ENCODE results near the gene CHRNA5.
A peak's percentile ranks its signal among the peaks of the same experiment; 100 is the strongest.
"Not testable (repeated sequence)": the region's sequence is repeated elsewhere in the genome, so short reads cannot be mapped to it uniquely, and the experiment has no call there.

Gene CHRNA5

DNA sequence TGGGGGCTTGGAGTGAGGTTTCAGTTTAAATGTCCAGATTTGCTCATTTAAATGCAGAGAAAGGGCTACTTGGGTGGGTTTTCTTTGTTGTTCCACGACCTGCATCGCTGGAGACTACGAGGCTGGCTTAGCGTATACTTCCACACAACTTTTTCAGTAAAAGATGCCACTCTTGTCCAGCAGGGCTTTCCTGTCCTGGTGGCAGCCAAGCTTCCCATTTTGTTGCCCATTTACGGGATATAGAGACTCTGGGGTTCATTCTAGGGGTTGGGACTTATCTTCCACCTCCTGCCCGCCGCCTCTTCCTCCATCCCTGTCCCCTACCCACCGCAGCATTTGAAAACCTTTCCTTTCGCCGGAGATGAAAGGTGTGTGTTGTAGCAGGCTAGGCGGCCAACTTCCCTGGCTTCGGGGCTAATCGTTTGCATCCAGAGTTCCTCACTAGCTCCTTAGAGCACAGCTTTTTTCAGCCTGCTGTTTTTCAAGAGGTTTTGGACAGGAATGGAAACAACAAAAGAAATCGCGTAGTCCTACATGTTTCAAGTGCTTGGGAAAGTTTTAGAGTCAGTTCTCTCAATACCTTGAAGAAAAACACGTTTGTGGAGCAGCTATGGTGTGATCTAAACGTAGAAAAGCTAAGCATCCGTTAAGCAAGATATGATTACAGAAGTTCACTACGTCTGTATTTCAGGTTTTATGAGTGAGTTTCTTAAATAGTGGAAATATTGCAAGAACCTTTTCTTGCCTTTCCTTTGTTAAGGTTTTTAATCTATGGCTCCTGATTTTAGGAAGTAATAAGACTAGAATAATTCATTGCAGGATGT lies 843 bp downstream of the CHRNA5 start:
- peak; percentile 82 for DNase-seq

DNA sequence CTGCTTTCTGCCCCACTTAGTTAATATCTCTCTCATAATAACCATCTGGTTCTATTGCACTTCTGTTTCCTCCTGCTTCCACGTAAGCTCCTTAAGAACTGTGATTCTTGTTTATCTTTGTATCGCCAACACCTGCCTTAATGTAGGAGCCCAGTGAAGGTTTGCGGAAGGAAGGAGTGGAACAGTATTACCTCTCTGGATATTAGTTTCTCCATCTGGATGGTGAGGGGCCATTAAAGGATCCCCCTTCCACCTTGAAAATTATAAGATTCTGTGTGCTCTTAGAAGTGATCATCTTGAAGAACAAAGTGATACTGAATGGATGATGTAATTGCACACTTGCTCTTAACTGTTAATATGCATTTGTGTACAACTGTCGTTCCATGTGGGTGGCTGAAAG lies 2.2 kb downstream of the CHRNA5 start:
- DNase-seq: no peak

DNA sequence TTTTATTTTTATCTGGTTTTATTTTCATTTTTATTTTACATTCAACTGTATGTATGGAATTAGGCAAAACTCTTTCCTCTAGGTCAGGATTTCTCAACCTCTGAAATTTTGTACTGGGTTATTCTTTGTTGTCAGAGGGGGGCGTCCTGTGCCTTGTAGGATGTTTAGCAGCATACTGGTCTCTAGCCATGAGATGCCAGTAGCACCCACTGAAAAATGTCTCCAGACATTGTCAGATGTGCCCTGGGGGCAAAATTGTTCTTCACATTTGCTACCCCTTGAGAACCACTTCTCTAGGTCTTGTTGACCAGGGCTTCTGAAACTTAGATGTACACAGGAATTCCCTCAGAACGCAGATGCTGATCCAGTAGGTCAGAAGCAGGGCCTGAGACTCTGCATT lies 5.4 kb downstream of the CHRNA5 start:
- no peak for DNase-seq

DNA sequence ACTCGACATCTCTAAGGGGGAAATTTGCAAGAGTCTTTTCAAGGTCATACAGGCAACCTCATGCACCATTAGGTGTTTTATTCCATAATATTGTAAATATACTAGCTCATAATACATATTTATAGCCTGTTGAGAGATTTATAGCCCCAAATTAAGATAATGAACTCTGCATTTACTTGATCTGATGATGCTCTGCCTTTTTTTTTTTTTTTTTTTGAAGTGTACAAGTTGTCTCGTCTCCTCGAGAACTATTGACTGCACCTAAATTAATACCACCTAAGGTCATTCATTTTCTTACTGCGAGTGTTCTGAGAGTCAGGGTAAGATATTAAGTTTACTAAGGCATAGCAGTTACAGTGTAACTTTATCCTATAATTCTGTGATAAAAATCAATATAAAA lies 6.1 kb downstream of the CHRNA5 start:
- no peak for DNase-seq

DNA sequence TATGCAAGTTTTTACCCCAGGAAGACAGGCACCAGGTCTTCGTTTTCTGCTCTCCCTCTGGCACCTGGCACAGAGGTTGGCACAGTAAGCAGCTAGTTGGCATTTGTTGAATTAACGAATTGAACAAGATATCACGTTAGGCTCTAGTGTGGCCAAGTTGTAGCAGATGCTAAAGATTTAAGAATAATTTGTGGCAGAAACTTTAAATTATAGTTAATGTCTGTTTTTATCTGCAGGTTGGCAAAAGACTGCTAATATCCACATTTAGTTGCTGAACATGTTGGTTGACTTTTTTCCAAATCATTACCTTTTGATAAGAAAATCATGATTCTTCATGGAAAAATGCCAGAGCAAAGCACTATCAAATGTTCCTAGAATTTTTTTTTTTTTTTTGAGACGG lies 8.1 kb downstream of the CHRNA5 start:
- no peak for DNase-seq

DNA sequence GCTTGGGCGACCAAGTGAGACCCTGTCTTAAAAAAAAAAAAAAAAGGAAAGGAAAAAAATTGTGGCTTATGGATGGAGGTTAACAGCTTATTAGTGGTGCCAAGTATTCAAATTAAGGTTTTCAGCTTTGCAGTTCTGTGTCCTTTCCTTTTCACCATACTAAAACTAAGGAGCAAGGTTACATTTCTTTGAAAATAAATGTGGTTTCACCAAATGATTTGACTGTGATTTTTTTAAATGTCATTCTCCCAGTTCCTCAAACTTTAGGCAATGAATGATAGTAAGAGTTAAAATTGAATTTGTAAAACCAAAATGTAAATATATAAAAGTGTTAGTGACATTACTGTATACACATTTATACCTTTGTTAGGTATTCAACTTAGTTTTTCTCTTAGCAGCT lies 9.6 kb downstream of the CHRNA5 start:
- DNase-seq: no peak

DNA sequence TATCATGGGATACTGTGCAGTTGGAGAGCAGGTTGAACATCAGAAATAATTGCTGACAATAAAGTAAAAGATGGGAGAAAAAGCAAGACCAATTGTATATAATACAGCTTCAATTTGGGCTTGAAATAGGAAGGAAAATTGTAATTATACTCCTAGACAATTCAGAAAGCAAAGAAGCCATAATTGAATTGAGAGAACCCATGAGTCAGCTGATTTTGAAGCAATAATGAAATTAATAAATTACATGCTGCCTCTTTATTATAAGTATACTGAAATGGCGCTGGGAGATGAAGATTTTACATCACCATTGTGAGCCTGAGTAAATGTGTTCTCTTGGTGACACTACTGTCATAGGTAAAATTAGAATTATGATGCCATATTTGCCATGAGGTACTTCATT lies 32.3 kb downstream of the CHRNA5 start:
- no peak for DNase-seq

DNA sequence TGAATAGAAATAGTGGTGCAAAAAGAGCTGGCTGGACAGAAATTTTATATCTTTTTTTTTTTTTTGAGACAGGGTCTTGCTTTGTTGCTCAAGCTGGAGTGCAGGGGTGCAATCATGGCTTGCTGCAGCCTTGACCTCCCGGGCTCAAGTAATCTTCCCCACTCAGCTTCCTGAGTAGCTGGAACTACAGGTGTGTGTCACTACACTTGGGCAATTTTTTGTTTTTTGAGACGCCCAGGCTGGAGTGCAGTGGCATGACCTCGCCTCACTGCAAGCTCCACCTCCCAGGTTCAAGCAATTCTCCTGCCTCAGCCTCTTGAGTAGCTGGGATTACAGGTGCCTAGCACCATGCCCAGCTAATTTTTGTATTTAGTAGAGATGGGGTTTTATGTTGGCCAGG lies 33.0 kb downstream of the CHRNA5 start:
- DNase-seq: no peak

DNA sequence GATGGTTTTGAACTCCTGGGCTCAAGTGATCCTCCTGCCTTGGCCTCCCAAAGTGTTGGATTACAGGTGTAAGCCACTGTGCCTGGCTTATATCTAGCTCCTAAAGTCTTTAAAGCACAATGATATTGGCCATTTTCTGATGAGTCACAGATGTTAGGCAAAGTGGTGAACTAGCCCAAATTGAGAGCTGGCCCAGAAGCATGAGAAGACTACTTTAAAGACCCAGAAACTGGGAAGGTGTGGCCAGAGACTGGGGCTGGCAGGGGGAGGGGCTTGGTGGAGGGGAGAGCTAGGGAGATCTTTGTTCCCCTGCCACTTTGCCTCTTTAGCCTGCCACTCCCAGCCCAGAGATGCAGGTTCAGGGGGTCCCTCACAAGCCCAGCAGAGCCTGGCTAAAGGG lies 33.9 kb downstream of the CHRNA5 start:
- DNase-seq: no peak

DNA sequence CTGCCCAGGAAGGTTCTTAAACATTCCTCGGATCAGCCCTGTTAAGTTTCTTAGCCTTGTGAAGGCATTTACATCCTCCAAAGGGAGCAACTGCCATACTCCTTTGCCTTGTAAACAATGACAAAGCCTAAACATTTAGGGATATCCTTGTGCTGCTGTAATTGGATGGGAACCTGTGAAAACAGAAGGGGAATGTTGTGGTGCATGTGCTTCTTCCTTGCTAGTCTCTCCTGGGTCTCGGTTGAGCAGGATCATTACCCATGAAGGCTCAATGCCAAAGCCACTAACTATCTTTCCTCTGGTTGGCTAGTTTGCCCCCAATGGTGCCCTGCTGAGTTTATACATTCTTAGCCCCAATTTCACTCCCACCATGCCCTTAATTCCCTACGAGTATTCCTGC lies 38.1 kb downstream of the CHRNA5 start:
- no peak for DNase-seq

DNA sequence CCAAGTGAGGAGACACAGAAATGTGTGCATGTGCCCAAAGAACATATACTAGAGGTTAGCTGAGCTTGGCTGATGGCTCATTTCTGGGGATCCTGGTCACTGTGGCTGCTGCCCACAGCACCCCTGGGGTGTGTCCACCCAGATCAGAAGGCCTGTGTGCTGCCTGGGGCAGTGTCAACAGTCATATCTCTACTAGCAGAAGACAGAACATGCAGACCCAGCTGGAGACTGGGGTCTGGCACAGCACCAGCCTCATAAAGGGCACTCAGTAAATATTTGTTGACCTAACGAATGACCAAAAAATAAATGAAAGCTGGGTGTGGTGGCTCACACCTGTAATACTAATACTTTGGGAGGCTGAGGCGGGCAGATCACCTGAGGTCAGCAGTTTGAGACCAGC lies 39.1 kb downstream of the CHRNA5 start:
- DNase-seq: no peak

DNA sequence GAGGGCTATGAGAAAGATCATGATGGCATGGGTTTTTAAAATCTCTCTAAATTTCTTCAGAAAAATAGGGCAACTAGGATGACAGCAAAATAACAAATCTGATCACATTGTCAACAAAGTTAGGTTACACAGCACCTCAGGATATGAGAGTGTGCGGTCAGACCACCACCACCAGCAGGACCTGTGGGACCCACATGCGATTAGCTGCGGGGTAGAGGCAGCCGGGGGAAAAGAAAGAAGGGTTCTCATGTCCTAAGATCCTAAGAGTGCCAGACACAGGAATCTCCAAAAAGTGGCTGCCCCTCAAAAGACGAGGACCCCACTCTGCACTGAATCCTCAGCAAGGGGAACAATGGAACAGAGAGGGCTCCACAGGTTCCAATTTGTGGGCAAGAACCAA lies 39.9 kb downstream of the CHRNA5 start:
- no peak for DNase-seq

DNA sequence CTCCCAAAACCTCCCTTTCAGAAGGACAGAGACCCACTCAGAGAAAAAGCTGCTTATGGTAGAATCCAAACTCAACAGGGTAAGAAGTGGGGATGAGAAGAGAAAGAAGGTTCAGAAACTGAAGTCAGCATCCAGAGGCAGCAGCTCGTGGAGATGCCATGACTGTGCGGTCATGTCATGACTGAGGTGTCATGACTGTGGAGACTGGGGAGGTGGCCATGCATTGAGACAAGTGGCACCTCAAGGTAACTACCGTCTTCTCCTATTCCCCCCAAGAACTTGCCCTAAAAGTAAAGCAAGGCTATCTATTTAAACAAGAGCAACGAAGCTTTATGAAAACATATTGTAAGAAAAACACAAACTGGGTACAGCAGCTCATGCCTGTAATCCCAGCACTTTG lies 40.4 kb downstream of the CHRNA5 start:
- DNase-seq: no peak

DNA sequence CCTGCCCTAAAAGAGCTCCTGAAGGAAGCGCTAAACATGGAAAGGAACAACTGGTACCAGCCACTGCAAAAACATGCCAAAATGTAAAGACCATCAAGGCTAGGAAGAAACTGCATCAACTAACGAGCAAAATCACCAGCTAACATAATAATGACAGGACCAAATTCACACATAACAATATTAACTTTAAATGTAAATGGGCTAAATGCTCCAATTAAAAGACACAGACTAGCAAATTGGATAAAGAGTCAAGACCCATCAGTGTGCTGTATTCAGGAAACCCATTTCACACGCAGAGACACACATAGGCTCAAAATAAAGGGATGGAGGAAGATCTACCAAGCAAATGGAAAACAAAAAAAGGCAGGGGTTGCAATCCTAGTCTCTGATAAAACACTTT lies 44.2 kb downstream of the CHRNA5 start:
- not testable (repeated sequence) for DNase-seq

DNA sequence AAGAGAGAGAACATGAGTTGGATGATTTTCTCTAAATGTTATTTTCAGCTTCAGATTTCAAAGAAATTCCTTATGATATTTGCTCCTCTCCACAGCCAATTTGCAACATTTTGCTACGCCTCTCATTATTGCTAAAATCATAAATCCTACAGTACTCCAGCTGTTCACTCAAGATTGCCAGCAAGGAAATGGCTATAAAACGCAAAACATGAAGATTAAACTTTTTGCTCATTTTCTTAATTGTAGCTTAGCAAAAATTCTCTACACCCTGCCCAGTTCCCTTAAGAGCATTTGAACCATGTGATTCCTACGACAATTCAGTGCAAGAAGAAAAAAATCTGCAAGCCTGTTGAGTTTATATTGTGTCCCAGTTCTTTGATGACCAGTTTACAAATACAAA lies 48.7 kb downstream of the CHRNA5 start:
- no peak for DNase-seq

DNA sequence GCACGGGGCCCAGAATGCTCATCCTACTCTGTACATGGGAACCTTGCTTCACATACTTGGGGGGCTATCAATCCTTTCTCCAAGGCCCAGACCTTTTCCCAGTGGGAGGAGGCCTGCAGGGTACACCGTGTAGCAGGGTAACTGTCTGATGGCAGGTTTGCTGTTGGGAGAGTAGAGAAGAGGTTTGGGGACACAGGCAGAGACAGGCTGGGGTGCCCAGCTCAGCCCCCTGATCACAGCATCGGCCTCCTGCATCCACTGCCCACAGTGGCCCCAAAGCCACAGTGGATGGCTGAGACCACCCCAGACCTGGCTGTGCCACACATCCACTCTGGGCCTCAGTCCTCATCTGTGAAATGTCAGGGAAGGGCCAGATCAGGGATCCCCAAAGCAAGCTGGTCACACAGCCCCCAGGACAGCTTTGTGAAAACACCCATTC lies 49.9 kb downstream of the CHRNA5 start:
- no peak for DNase-seq

DNA sequence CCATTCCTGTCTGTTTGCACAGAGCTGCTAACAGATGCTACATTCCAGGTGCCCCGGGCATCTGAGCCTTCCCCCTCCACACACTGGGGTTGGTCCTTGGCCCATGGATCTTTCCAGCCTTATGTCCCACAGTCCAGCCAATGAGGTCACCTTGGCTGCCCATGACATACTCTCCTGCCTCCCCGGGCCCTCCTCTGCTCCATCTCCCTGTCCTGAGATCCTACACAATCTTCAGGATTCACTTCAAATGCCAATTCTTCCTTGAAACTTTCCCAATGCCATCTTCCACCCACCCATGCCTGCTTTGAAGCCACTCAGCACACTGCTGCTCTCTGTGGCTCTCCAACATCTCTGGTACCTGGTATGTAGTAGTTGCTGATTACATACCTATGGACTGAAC lies 51.2 kb downstream of the CHRNA5 start:
- DNase-seq: no peak

DNA sequence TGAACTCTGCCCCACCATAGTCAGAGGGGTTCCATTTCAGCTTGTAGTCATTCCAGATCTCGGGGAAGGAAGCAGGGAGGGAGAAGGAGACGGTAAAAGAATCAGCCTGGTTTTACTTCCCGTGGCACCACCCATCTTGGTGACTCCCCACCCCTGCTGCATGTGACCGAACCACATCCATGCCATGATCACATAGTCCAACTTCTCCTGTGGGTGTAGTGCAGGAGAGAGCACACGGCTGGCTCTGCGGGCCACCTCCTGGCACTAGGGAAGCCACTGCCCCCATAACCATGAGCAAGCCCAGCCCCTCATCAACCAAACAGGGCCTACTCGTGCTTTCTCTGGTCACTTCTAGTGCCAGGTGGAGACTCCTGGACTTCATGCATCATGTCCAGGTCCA lies 51.8 kb downstream of the CHRNA5 start:
- DNase-seq: no peak

DNA sequence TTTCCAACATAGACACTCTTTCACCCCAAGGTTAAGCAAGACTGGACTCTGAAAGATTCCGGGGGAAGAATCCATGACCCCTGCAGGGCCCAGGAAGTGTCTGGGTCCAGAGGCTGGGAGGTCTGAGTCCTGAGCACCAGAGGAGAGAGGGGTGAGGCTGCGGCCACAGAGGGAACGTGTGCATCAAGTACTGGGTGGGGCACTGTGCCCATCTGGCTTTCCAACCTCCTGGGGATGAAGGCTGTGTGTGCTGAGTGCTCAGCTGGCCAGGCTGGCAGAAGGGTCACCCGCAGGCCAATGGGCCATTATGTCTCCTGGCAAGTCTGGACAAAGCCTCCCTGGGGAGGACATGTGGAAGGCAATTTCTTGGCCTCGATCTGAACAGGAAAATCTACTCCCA lies 52.2 kb downstream of the CHRNA5 start:
- peak; percentile 56 for DNase-seq

DNA sequence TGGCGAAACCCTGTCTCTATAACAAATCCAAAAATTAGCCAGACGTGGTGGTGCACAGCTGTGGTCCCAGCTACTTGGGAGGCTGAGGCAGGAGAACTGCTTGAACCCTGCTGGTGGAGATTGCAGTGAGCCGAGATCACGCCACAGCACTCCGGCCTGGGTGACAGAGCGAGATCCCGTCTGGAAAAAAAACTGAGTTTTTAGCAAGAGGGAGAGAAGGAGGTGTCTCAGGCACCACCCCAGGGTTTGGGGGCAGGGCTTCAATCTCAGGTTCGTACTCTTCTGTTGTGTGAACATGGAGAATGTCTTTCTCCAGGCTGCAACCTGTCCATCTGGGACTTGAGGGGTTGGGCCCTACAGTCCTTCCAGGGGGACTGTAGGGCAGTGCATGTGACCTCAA lies 52.7 kb downstream of the CHRNA5 start:
- DNase-seq: no peak

DNA sequence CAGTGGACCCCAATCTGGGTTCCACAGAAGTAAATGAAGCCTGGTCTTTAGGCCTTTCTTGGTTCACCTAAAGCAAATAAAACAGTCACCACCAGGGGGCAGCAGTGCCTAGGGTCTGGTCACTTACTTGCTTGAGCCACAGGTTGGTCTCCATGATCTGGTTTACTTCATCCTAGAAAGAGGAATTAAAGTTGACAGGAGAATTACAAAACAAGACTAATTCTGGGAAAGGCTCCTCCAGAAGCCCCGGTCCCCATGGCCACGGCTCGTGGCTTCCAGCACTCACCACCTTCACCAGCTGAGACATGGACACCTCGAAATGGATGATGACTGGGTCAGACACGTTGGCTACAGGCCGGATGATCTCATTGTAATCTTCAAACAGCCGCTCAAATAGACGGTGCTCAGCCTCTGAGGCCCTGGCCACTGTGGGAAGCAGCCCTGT lies 53.2 kb downstream of the CHRNA5 start:
- peak; percentile 90 for DNase-seq

DNA sequence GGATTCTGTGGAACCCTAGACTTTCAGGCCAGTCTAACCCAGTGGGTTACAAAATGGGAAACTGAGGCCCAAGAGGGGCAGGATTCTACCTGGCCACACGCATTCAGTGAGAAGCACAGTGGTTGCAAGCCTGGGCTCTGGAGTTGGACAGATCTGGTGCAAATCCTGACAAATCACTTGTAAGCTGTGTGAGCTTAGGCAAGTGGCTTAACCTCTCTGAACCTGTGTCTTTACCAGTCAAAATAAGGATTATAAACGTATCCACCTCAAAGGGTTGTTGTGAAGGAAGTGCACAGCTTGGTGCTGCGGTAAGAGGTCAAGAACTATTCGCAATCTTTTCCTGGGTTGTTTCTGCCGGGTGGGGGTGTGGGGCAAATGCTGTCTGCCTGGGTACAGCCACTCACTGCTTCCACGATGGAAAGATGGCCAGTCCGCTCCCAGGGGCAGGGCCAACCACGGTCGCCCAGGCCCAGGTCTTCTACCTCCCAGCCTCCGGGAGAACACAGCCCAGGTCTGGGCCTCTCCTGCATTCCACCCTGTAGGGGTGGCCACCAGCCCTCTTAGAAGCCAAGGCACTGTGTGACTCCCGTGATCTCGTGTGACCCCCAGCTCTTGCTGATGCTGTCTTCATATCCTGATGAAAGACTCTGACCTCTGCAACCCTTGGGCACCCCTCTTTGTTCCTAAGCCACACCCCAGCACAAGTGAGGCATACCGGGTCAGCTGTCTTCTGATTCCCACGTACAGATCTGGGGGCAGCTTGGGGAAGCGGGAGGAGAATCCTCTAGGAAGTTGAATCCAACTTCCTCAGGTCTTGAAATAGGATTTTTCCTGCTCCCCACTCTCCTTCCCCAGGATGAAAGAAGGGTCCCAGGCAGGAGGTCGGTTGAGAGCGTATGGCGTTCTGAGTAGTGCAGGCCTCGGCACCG lies 54.0 kb downstream of the CHRNA5 start:
- no peak for DNase-seq

DNA sequence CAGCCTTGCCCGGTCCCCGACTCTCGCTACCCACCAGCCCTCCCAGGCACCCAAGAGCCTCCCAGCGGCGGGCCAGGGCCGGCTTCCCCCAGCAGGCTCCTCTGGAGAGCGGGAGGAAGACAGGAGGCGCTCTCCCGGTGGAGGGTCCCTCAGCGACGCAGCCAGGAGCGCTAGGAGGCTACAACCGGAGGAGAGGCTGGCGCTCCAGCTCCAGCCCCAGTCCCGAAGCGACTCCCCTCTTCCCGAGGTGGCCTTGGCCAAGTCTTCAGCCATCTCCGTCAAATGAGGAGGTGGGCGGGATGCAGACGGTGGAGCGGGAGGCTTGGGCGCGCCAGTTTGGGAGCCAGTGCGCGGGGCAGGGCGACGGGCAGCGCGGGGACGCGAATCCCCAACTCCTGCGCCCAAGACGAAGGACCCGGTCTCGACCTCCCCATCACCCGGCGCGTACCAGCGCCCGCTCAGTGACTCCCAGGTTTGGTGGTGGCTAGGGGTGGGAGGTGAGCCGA lies 54.8 kb downstream of the CHRNA5 start:
- peak; percentile 84 for DNase-seq

Measured in retina (tissue), 1 donor.